Panc1 (cell line): ENCODE data around the gene CPLANE2. TPM values are rescaled to one million over a fixed set of nuclear protein-coding genes. Genes with fewer than 3 reads are reported as not detected.

ENCODE experiments used
- ATAC-seq: fragments of 200-7000 bp; cut with Tn5 transposase; 2 replicates; pipeline ENCODE4 v1.9.1; 2020; ENCODE audit warnings: mild to moderate bottlenecking, moderate library complexity
- BruUV-seq: library from RNA; stranded (reverse); fragments of 400-500 nt; replicated peaks from 2 replicates; lab custom pipeline; 2021; lab: Mats Ljungman, UMichigan
- CTCF ChIA-PET: fragments of 300-600 bp; sonication (Branson Sonifier 250); formaldehyde crosslinking; loops from one replicate; lab custom pipeline; 2022; ENCODE audit warnings: antibody characterized with exemption; lab: Charles Lee
- POLR2A ChIA-PET: fragments of 300-600 bp; sonication (Branson Sonifier 250); formaldehyde crosslinking; loops from one replicate; lab custom pipeline; 2022; ENCODE audit warnings: antibody characterized with exemption; lab: Charles Lee
- DNase-seq: peaks from one replicate; pipeline ENCODE4 v3.0.0-alpha.2; 2010; ENCODE audit warnings: low read depth, low spot score
- H3K27ac ChIP-seq: 2 replicates; pipeline ENCODE4 v1.5.1; 2011; ENCODE audit warnings: mild to moderate bottlenecking, low read length, inconsistent platforms
- H3K27me3 ChIP-seq: fragments of 200-500 bp; sonication (Bioruptor generic); 2 replicates; pipeline ENCODE4 v1.6.0; 2014; ENCODE audit warnings: low read length, inconsistent platforms; ENCODE audit not compliant: control insufficient read depth, insufficient read depth
- H3K36me3 ChIP-seq: fragments of 200-500 bp; sonication (Bioruptor generic); 2 replicates; pipeline ENCODE4 v1.5.1; 2014; ENCODE audit warnings: inconsistent platforms, mild to moderate bottlenecking, low read length, moderate library complexity; ENCODE audit not compliant: control insufficient read depth, insufficient read depth
- H3K4me1 ChIP-seq: 2 replicates; pipeline ENCODE4 v1.5.1; 2011; ENCODE audit warnings: inconsistent platforms, mild to moderate bottlenecking, low read length, moderate library complexity; ENCODE audit not compliant: control insufficient read depth, insufficient read depth
- H3K4me3 ChIP-seq, 2 experiments: 2 replicates each; pipeline ENCODE4 v1.5.1; 2011 to 2012; ENCODE audit warnings: low read depth in 2 of 2, low read length in 2 of 2, mild to moderate bottlenecking in 2 of 2, inconsistent platforms in 1 of 2, moderate library complexity in 1 of 2
- H3K9me3 ChIP-seq: fragments of 200-500 bp; sonication (Bioruptor generic); 2 replicates; pipeline ENCODE4 v1.5.1; 2014; ENCODE audit warnings: low read depth, mild to moderate bottlenecking, inconsistent platforms, low read length, moderate library complexity; ENCODE audit not compliant: control insufficient read depth, insufficient read depth
- CTCF ChIP-seq: fragments of 450-650 bp; IDR thresholded peaks from 2 replicates; pipeline ENCODE4 v1.5.1; 2017; ENCODE audit warnings: mild to moderate bottlenecking
- POLR2AphosphoS5 ChIP-seq: IDR thresholded peaks from 2 replicates; pipeline ENCODE4 v1.6.1; 2012; ENCODE audit warnings: mild to moderate bottlenecking, low read depth, low read length, moderate library complexity
- REST ChIP-seq, 2 experiments: IDR thresholded peaks; 2 replicates each; pipeline ENCODE4 v1.6.1; 2011 to 2012; ENCODE audit warnings: low read depth in 2 of 2, control low read depth in 1 of 2, low read length in 1 of 2, mild to moderate bottlenecking in 1 of 2, moderate library complexity in 1 of 2; ENCODE audit not compliant: insufficient read depth in 1 of 2
- SIN3A ChIP-seq: IDR thresholded peaks from 2 replicates; pipeline ENCODE4 v1.6.1; 2012; ENCODE audit warnings: low read depth, mild to moderate bottlenecking, low read length, moderate library complexity, borderline replicate concordance; ENCODE audit not compliant: insufficient read depth
- TCF7L2 ChIP-seq: IDR thresholded peaks from 2 replicates; pipeline ENCODE4 v1.6.1; 2011; ENCODE audit warnings: mild to moderate bottlenecking, low read depth, low read length, inconsistent platforms
- in situ Hi-C: cut with HindIII; loops from 2 replicates; pipeline ENCODE4 v1.10.0; 2016; ENCODE audit warnings: low sequenced_read_pairs, low pct_unique_long_range_greater_than_20kb
- intact Hi-C: fragments of 100-400 bp; cut with micrococcal nuclease; formaldehyde crosslinking; loops from one replicate; pipeline ENCODE4 v1.10.0; 2022; ENCODE audit not compliant: unreplicated experiment
- total RNA-seq: library from RNA; stranded (reverse); gene quantifications from one replicate; pipeline ENCODE4 v1.2.1, GENCODE V29; 2021; ENCODE audit not compliant: unreplicated experiment

The CPLANE2 gene
- total RNA-seq, 1 experiment from 2014 or later: 17.8 TPM

- ChIA-PET CTCF (no interaction called here), POLR2A (interaction anchor here (0.6 kb wide), 2 partner anchors 52 to 91 kb away, joined by 3 to 4 read pairs; partner anchors contain the start of gene SZRD1)
- Histone ChIP-seq H3K4me3 (no peak overlapping the region), H3K27me3 (no peaks in the 10 kb centered on the region), H3K4me1 (no peaks in the 10 kb centered on the region), H3K27ac (no peak overlapping the region), H3K9me3 (no peaks in the 10 kb centered on the region), H3K36me3 (no peaks in the 10 kb centered on the region)
- TF ChIP-seq REST (IDR thresholded peaks at IDR 0.05; ENCODE audit: insufficient read depth in 1 of 2, low read depth in 2 of 2, low read length in 1 of 2) (no peak), POLR2AphosphoS5 (no peak), TCF7L2 (no peak), CTCF (no peak), SIN3A (no peak)
- DNase-seq (no peak), ATAC-seq (no peak)
- in situ Hi-C loops (no loop called here), intact Hi-C loops (no loop called here)
- no TSS peak for BruUV-seq
Measured at GRCh38 chr1:16275591-16275990, 38.6 kb upstream of the CPLANE2 start.

GRCh38 chr1:16267690-16268180 lies 30.8 kb upstream of the CPLANE2 start:
- no peak for TF ChIP-seq CTCF
- no peak for TF ChIP-seq TCF7L2
- TF ChIP-seq REST (IDR thresholded peaks at IDR 0.05; ENCODE audit: insufficient read depth in 1 of 2, low read depth in 2 of 2, low read length in 1 of 2): no peak
- no peak for TF ChIP-seq SIN3A
- TF ChIP-seq POLR2AphosphoS5: no peak
- no peak for ATAC-seq
- H3K36me3 ChIP-seq: no peaks in the 10 kb centered on the region
- no peaks in the 10 kb centered on the region for H3K4me1 ChIP-seq
- POLR2A ChIA-PET: no interaction called here
- CTCF ChIA-PET: no interaction called here
- no peak overlapping the region for H3K27ac ChIP-seq
- no TSS peak for BruUV-seq
- no peak for DNase-seq
- no peaks in the 10 kb centered on the region for H3K27me3 ChIP-seq
- no peaks in the 10 kb centered on the region for H3K9me3 ChIP-seq
- in situ Hi-C loops (no loop called here), intact Hi-C loops (no loop called here)
- H3K4me3 ChIP-seq: no peak overlapping the region
